Omental fat pad (tissue), 4 donors: ENCODE data around the gene BOD1. TPM values are rescaled to one million over a fixed set of nuclear protein-coding genes. Genes with fewer than 3 reads are reported as not detected.

Experiments used
- ATAC-seq: fragments of 150-250 bp; one replicate; pipeline ENCODE4 v1.9.1; 2016; ENCODE audit warnings: mild to moderate bottlenecking, moderate library complexity; ENCODE audit not compliant: low FRiP score
- DNase-seq: peaks from one replicate; pipeline ENCODE4 v3.0.0-alpha.2; 2019; ENCODE audit warnings: low spot score
- CTCF ChIP-seq, 3 donors: fragments of 450-650 bp; IDR thresholded peaks; one replicate each; pipeline ENCODE4 v1.5.1; 2016 to 2017; ENCODE audit warnings: antibody characterized with exemption in 3 of 3, mild to moderate bottlenecking in 3 of 3, moderate library complexity in 2 of 3
- total RNA-seq, 4 donors: library from RNA; depleted of rRNA; stranded (reverse); fragments of >200 nt; gene quantifications; one replicate each; pipeline ENCODE4 v1.1.0, GENCODE V29; 2016

The BOD1 gene
- total RNA-seq, 4 donors from 2014 or later, result 52.9 to 63.1 (median 57.8) TPM

- no peak for TF ChIP-seq CTCF (IDR thresholded peaks at IDR 0.05)
- ATAC-seq (no peak), DNase-seq (no peak)
Observed at GRCh38 chr5:173625673-173626504, 9.4 kb upstream of the BOD1 start.

GRCh38 chr5:173625261-173625660, 8.8 kb upstream of the BOD1 start:
- ATAC-seq, result no peak
- TF ChIP-seq CTCF (IDR thresholded peaks at IDR 0.05), result no peak

GRCh38 chr5:173624282-173624681, 7.8 kb upstream of the BOD1 start:
- no peak for ATAC-seq
- no peak for TF ChIP-seq CTCF (IDR thresholded peaks at IDR 0.05)

More at GRCh38 chr5:173625261-173625660, 8.8 kb upstream of the BOD1 start:
- DNase-seq, result no peak

GRCh38 chr5:173623789-173624188, 7.3 kb upstream of the BOD1 start:
- DNase-seq, result no peak

More at GRCh38 chr5:173624282-173624681, 7.8 kb upstream of the BOD1 start:
- DNase-seq, result no peak

GRCh38 chr5:173623296-173623771, 6.9 kb upstream of the BOD1 start:
- no peak for TF ChIP-seq CTCF (IDR thresholded peaks at IDR 0.05)
- ATAC-seq, result no peak
- no peak for DNase-seq

More at GRCh38 chr5:173623789-173624188, 7.3 kb upstream of the BOD1 start:
- no peak for TF ChIP-seq CTCF (IDR thresholded peaks at IDR 0.05)
- ATAC-seq, result no peak

- TF ChIP-seq CTCF (IDR thresholded peaks at IDR 0.05), result no peak
- no peak for ATAC-seq
- no peak for DNase-seq
Observed at GRCh38 chr5:173622183-173623047, 6.0 kb upstream of the BOD1 start.
